ENCODE data around the gene MYMK.

MYMK gene

GRCh38 chr9:133532937-133533668 is 8.3 kb upstream of the MYMK start:
- no peaks in the 10 kb centered on the region for H3K79me2 ChIP-seq (ENCODE audit: insufficient read depth, low read depth)
- peak; percentile 45; the same call in 1 of the 2 replicates for TF ChIP-seq CTCF (conservative IDR thresholded peaks at IDR 0.05; ENCODE audit: low read depth, low read length)
- H4K20me1 ChIP-seq (ENCODE audit: insufficient read depth), result no peaks in the 10 kb centered on the region
- H3K27me3 ChIP-seq (ENCODE audit: insufficient read depth, low read depth), result peaks cover 92% of the 10 kb centered on the region
- no peak overlapping the region for H2AFZ ChIP-seq (ENCODE audit: low read depth)
- no peak overlapping the region for H3K4me3 ChIP-seq (IDR thresholded peaks at IDR 0.05; ENCODE audit: insufficient read depth, low read depth, low read length)
- H3K36me3 ChIP-seq (ENCODE audit: insufficient read depth), result no peaks in the 10 kb centered on the region
- H3K4me1 ChIP-seq (ENCODE audit: low read depth, poor library complexity, severe bottlenecking), result no peaks in the 10 kb centered on the region
- H3K4me2 ChIP-seq, result no peak overlapping the region
- H3K9ac ChIP-seq, result no peak overlapping the region
- no peak overlapping the region for H3K27ac ChIP-seq

DNA sequence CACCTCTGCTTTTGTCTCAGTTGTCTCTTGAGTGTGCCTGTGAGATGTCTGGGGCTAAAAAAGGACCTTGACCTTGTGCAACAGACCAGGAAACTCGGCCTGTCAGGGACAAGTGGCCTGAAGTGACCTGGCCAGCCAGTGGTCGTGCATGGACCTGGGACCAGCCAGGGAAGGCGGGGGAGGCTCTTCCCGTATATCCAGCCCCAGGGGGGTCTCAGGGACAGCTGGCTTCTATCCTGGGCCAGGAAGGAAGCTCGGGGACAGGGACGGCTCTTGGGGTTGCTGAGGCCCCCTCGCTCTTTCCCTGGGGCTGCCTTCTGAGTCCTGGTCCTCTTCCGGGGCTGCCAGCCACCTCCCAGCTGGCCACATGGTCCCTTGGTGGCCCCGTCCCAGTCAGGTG is 6.5 kb upstream of the MYMK start:
- no peaks in the 10 kb centered on the region for H4K20me1 ChIP-seq (ENCODE audit: insufficient read depth)

DNA sequence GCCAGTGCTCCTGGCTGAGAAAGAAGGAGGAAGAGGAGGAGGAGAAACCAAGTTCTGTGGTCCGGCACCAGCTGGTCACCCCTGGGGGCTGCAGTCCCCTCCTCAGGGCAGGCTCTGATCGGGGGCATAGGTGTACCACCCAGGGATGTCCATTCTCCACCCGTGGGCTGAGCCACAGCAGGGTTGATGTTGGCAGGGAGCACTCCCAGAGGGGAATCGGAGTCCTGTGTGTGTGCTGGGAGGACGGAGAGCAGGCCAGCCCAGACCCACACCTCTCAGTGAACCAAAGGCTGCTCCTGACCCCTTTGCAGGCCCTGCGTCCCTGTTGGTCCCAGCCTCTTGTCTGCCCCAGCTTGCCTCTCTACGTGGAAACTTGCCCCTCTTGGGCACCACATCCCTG is 5.1 kb upstream of the MYMK start:
- Histone ChIP-seq H4K20me1 (ENCODE audit: insufficient read depth) (no peaks in the 10 kb centered on the region), H3K4me1 (ENCODE audit: low read depth, poor library complexity, severe bottlenecking) (no peaks in the 10 kb centered on the region), H3K4me3 (IDR thresholded peaks at IDR 0.05; ENCODE audit: insufficient read depth, low read depth, low read length) (no peak overlapping the region), H2AFZ (ENCODE audit: low read depth) (no peak overlapping the region), H3K9ac (no peak overlapping the region), H3K27ac (no peak overlapping the region), H3K4me2 (no peak overlapping the region), H3K36me3 (ENCODE audit: insufficient read depth) (no peaks in the 10 kb centered on the region), H3K79me2 (ENCODE audit: insufficient read depth, low read depth) (no peaks in the 10 kb centered on the region), H3K27me3 (ENCODE audit: insufficient read depth, low read depth) (peaks cover 93% of the 10 kb centered on the region)
- no peak for TF ChIP-seq CTCF (conservative IDR thresholded peaks at IDR 0.05; ENCODE audit: low read depth, low read length)

More for the DNA sequence above, 6.5 kb upstream of the MYMK start:
- Histone ChIP-seq H3K27ac (no peak overlapping the region), H3K4me3 (IDR thresholded peaks at IDR 0.05; ENCODE audit: insufficient read depth, low read depth, low read length) (no peak overlapping the region), H3K4me2 (no peak overlapping the region), H3K79me2 (ENCODE audit: insufficient read depth, low read depth) (no peaks in the 10 kb centered on the region), H2AFZ (ENCODE audit: low read depth) (no peak overlapping the region), H3K36me3 (ENCODE audit: insufficient read depth) (no peaks in the 10 kb centered on the region), H3K4me1 (ENCODE audit: low read depth, poor library complexity, severe bottlenecking) (no peaks in the 10 kb centered on the region), H3K9ac (no peak overlapping the region), H3K27me3 (ENCODE audit: insufficient read depth, low read depth) (peaks cover 90% of the 10 kb centered on the region)
- no peak for TF ChIP-seq CTCF (conservative IDR thresholded peaks at IDR 0.05; ENCODE audit: low read depth, low read length)

DNA sequence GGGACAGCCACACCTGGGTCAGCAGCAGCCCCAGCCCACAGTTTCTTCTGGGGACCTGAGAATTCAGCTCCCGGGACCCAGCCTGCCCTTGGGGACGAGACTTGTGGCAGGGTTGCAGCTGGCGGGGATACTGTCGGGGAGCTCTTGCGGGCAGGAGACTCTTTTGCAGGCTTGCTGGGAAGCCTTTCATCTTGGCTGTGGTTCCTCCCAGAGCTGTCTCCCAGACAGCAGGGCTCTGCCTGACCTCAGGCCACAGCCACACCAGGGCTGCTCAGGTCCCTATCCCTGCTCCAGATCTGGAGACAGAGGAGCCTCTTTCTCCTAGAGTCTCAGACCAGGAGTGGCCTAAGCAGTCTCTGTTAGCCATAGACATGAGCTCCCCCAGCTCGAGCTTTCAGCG is 4.7 kb upstream of the MYMK start:
- H2AFZ ChIP-seq (ENCODE audit: low read depth), result no peak overlapping the region
- H3K9ac ChIP-seq, result no peak overlapping the region
- no peaks in the 10 kb centered on the region for H3K36me3 ChIP-seq (ENCODE audit: insufficient read depth)
- TF ChIP-seq CTCF (conservative IDR thresholded peaks at IDR 0.05; ENCODE audit: low read depth, low read length), result no peak
- H4K20me1 ChIP-seq (ENCODE audit: insufficient read depth), result no peaks in the 10 kb centered on the region
- H3K4me2 ChIP-seq, result no peak overlapping the region
- H3K27me3 ChIP-seq (ENCODE audit: insufficient read depth, low read depth), result peaks cover 93% of the 10 kb centered on the region
- H3K79me2 ChIP-seq (ENCODE audit: insufficient read depth, low read depth), result no peaks in the 10 kb centered on the region
- H3K27ac ChIP-seq, result no peak overlapping the region
- no peak overlapping the region for H3K4me3 ChIP-seq (IDR thresholded peaks at IDR 0.05; ENCODE audit: insufficient read depth, low read depth, low read length)
- H3K4me1 ChIP-seq (ENCODE audit: low read depth, poor library complexity, severe bottlenecking), result no peaks in the 10 kb centered on the region
